Loucy (cell line): ENCODE data around the gene NAV2.

Experiments
- H2AFZ ChIP-seq: fragments of 200-600 bp; sonication (generic); 2 replicates; pipeline ENCODE4 v1.6.0; 2016; ENCODE audit warnings: antibody characterized with exemption, mild to moderate bottlenecking, low read length, moderate library complexity
- H3F3A ChIP-seq: fragments of 200-600 bp; 2 replicates; pipeline ENCODE4 v1.6.0; 2016; ENCODE audit warnings: antibody characterized with exemption, low read depth, mild to moderate bottlenecking
- H3K27me3 ChIP-seq: fragments of 200-600 bp; sonication (generic); 2 replicates; pipeline ENCODE4 v1.6.1; 2014; ENCODE audit warnings: low read length, mild to moderate bottlenecking; ENCODE audit not compliant: insufficient read depth, poor library complexity, severe bottlenecking
- H3K36me3 ChIP-seq: fragments of 200-600 bp; sonication (generic); 2 replicates; pipeline ENCODE4 v1.6.1; 2016; ENCODE audit warnings: low read length; ENCODE audit not compliant: insufficient read depth
- H3K4me1 ChIP-seq: fragments of 200-600 bp; sonication (generic); 2 replicates; pipeline ENCODE4 v1.5.1; 2014; ENCODE audit warnings: low read length, mild to moderate bottlenecking; ENCODE audit not compliant: insufficient read depth, poor library complexity, severe bottlenecking
- H3K4me2 ChIP-seq: fragments of 200-600 bp; sonication (generic); 2 replicates; pipeline ENCODE4 v1.6.0; 2014; ENCODE audit warnings: antibody characterized with exemption, low read length, low read depth, mild to moderate bottlenecking; ENCODE audit not compliant: poor library complexity, severe bottlenecking
- H3K4me3 ChIP-seq: fragments of 200-600 bp; sonication (generic); 2 replicates; pipeline ENCODE4 v1.5.1; 2014; ENCODE audit warnings: low read length, mild to moderate bottlenecking, mixed read lengths; ENCODE audit not compliant: poor library complexity, severe bottlenecking
- H3K79me2 ChIP-seq: fragments of 200-600 bp; sonication (generic); 2 replicates; pipeline ENCODE4 v1.6.1; 2014; ENCODE audit warnings: low read length; ENCODE audit not compliant: insufficient read depth
- H3K9ac ChIP-seq: fragments of 200-600 bp; sonication (generic); 2 replicates; pipeline ENCODE4 v1.6.0; 2014; ENCODE audit warnings: mild to moderate bottlenecking, low read depth, low read length, moderate library complexity; ENCODE audit not compliant: poor library complexity, severe bottlenecking
- H3K9me2 ChIP-seq: fragments of 200-600 bp; sonication (generic); replicated peaks from 2 replicates; pipeline ENCODE4 v1.6.1; 2016; ENCODE audit warnings: low read depth, low read length, mixed read lengths
- H3K9me3 ChIP-seq: fragments of 200-600 bp; sonication (generic); 2 replicates; pipeline ENCODE4 v1.6.1; 2014; ENCODE audit warnings: mild to moderate bottlenecking, antibody characterized with exemption, low read length, low read depth; ENCODE audit not compliant: insufficient read depth
- H4K20me1 ChIP-seq: fragments of 200-600 bp; sonication (generic); 2 replicates; pipeline ENCODE4 v1.6.0; 2014; ENCODE audit warnings: antibody characterized with exemption, low read length, mild to moderate bottlenecking; ENCODE audit not compliant: insufficient read depth, poor library complexity, severe bottlenecking
- CTCF ChIP-seq: fragments of 200-600 bp; sonication (generic); conservative IDR thresholded peaks from 2 replicates; pipeline ENCODE4 v1.5.1; 2014; ENCODE audit warnings: mild to moderate bottlenecking, antibody characterized with exemption, low read length
- EZH2phosphoT487 ChIP-seq: fragments of 200-600 bp; IDR thresholded peaks from 2 replicates; pipeline ENCODE4 v1.6.1; 2018; ENCODE audit warnings: antibody characterized with exemption, mild to moderate bottlenecking, moderate library complexity, borderline replicate concordance

NAV2 gene

GRCh38 chr11:19869466-19869865, 156.8 kb downstream of the NAV2 start:
- Histone ChIP-seq H3K4me2 (no peak overlapping the region), H3K4me1 (no peaks in the 10 kb centered on the region), H3K79me2 (no peaks in the 10 kb centered on the region), H2AFZ (no peak overlapping the region), H3K9ac (no peak overlapping the region), H3K27me3 (no peaks in the 10 kb centered on the region), H3K9me3 (no peaks in the 10 kb centered on the region), H3K4me3 (no peak overlapping the region), H3K9me2 (no peaks in the 10 kb centered on the region), H3F3A (no peaks in the 10 kb centered on the region), H4K20me1 (no peaks in the 10 kb centered on the region), H3K36me3 (no peaks in the 10 kb centered on the region)
- no peak for TF ChIP-seq EZH2phosphoT487
- no peak for TF ChIP-seq CTCF

GRCh38 chr11:19869946-19870589, 157.4 kb downstream of the NAV2 start:
- no peaks in the 10 kb centered on the region for H3K9me3 ChIP-seq
- no peaks in the 10 kb centered on the region for H3K27me3 ChIP-seq
- H3F3A ChIP-seq, result no peaks in the 10 kb centered on the region
- H3K4me3 ChIP-seq, result no peak overlapping the region
- TF ChIP-seq CTCF (no peak), EZH2phosphoT487 (no peak)
- H3K36me3 ChIP-seq, result no peaks in the 10 kb centered on the region
- no peaks in the 10 kb centered on the region for H3K9me2 ChIP-seq
- no peak overlapping the region for H2AFZ ChIP-seq
- H3K4me1 ChIP-seq, result no peaks in the 10 kb centered on the region
- H4K20me1 ChIP-seq, result no peaks in the 10 kb centered on the region
- no peak overlapping the region for H3K9ac ChIP-seq
- H3K79me2 ChIP-seq, result no peaks in the 10 kb centered on the region
- H3K4me2 ChIP-seq, result no peak overlapping the region

- Histone ChIP-seq H3K27me3 (no peaks in the 10 kb centered on the region), H2AFZ (no peak overlapping the region), H3K36me3 (no peaks in the 10 kb centered on the region), H3K4me1 (no peaks in the 10 kb centered on the region), H3K4me2 (no peak overlapping the region), H4K20me1 (no peaks in the 10 kb centered on the region), H3K9ac (no peak overlapping the region), H3K9me3 (no peaks in the 10 kb centered on the region), H3K4me3 (no peak overlapping the region), H3K79me2 (no peaks in the 10 kb centered on the region), H3K9me2 (no peaks in the 10 kb centered on the region), H3F3A (no peaks in the 10 kb centered on the region)
- no peak for TF ChIP-seq CTCF
- no peak for TF ChIP-seq EZH2phosphoT487
Observed at GRCh38 chr11:19871531-19871930, 158.9 kb downstream of the NAV2 start.
